Stimulated activated CD8-positive, alpha-beta memory T cell treated with anti-CD3 and anti-CD28 coated beads, Interleukin-4, amount 100 ng/mL, for 48 hours (primary cell): ENCODE results near the gene FUZ.

Experiments used
- DNase-seq: peaks from one replicate; pipeline ENCODE4 v3.0.0-alpha.2; 2020

The FUZ gene

DNA sequence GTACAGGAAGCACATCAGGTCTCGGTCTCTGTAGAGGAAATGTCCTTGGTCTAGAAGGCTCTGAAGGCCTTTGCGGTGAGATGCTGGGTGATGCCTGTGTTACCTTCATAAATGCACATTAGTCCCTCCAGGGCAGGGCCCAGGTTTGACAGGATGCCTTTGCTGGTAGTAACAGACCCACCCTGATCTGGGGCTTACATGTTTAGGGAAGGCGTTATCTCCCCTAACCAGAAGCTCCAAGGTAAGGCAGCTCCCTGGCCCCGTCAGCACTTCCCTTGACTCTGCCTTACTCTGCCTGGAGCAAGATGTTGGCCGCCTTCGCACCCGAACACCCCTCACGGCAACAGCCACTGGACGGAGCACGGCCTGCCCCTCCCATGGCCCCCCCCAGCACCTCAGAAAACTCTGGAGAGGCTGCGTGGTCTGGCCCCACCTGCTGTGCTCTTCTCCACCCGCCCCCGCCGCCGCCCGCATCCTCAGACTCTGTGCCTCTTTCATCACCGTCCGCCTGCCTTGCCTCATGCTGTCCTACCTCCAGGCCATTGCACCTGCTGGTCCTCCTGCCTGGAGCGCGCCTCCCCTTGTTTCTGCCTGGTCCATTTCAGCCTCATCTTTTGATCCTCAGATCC is 37.2 kb downstream of the FUZ start:
- no peak for DNase-seq

DNA sequence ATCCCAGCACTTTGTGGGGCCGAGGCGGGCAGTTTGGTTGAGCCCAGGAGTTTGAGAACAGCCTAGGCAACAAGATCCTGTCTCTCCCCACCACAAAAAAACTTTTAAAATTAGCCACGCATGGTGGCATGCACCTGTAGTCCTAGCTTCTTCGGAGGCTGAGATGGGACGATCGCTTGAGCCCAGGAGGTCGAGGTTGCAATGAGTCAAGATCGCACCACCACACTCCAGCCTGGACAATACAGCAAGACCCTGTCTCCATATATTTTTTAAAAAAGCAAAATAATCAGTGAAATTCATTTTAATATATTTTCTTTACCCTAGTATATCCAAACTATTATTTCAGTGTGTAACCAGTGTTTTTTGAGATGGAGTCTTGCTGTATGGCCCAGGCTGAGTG is 38.1 kb downstream of the FUZ start:
- DNase-seq: no peak

GRCh38 chr19:49773663-49774350 is 39.3 kb downstream of the FUZ start:
- no peak for DNase-seq

- DNase-seq: no peak
These were observed 40.2 kb downstream of the FUZ start for GRCh38 chr19:49772850-49773432.

DNA sequence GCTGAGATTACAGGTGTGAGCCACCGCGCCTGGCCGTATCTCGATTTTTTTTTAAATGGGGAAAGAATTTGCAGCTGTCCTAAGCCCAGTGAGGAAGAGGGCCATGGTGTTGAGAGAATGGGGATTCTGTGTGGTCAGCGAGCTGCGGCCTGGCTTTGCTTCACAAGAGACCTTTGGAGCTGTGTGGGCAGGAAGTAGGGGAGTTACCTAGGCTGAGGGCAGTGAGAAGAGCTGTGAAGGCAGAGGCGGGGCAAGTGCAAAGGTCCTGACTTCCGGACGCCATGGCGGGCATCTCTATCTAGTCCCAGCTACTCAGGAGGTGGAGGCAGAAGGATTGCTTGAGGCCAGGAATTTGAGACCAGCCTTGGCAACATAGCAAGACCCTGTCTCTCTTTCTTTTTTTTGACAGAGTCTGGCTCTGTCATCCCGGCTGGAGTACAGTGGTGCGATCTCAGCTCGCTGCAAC is 41.4 kb downstream of the FUZ start:
- DNase-seq: no peak

- DNase-seq: no peak
These were observed 42.6 kb downstream of the FUZ start for GRCh38 chr19:49770529-49770928.

GRCh38 chr19:49767967-49768581 is 45.0 kb downstream of the FUZ start:
- no peak for DNase-seq

DNA sequence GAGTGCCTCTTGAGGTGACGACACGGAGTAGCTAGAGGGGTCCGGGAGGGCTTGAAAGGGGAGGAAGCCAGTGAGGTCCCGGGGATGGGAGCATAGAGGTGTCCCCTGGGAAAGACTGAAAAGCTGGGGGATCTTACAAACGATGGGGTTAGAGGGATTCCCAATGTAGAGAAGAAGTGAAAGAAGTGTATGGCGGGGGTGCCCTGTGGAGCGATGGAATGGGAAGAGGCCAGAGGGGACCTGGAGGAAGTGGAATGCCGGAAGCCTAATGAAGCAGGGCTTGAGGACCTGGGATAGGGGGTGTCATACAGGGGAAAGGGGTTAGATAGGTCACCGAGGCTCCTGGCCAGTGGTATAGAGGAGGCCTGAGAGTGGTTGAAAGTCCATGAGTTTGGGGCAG is 45.7 kb downstream of the FUZ start:
- no peak for DNase-seq

- no peak for DNase-seq
These were observed 46.2 kb downstream of the FUZ start, which contains the start of gene AP2A1 for GRCh38 chr19:49766930-49767299. AP2A1 (plus strand) TSS chr19:49767001; CDS start chr19:49767134, 133 bp downstream.

- DNase-seq: peak; percentile 98
These were observed 46.8 kb downstream of the FUZ start for GRCh38 chr19:49766007-49766929.

GRCh38 chr19:49764341-49764740 is 48.8 kb downstream of the FUZ start:
- DNase-seq: no peak

DNA sequence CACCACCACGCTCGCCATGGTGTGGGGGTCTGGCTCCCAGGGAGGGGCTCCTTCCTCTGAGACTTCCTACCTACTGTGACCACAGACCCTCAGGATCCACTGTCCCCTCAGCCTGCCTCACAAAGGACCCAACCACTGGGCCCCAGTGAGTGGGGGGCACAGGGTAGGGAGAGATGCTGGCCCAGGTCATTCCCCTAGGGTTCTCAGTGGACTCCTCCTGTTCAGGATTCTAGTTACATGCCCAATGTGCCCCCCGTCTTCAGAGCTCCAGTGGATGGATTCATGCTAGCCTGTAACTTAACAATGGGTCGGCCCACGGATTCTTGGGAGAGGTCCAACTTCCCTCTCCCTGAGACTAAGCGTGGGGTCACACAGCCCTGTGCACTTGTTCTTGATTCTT is 49.9 kb downstream of the FUZ start, which contains the start of gene TSKS:
TSS of gene TSKS (minus strand) at position 77 of the 400 bp plus-strand sequence. CDS start at position 18, 59 bp downstream.
- no peak for DNase-seq

DNA sequence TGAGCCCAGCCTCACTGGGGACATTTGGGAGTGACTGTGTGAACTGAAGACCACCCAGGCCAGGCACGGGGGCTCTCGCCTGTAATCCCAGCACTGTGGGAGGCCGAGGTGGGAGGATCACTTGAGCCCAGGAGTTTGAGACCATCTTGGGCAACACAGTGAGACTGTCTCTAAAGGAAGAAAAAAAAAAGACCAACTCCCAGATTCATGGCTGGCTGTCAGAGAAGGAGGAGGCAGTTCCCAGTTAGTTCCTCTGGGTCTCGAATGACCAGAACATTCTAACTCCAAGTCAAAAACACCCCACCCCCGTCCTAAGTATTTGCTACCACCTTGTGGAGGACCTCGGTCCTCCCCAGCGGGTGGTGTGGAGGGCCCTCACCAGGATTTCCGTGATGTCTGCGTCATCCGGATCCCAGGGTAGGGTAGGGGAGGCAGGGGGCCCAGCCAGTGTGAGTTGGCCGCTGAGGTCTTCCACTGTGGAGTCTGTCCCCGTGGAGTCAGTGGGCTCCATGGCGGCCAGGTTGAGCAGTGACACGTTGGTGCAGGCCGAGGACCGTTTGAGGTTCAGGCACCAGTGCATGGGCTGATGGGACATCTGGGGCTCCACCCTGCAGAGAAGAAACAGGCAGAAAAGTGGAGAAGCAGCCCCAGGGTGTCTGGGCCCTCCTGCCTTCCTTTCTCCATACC is 51.3 kb downstream of the FUZ start:
- no peak for DNase-seq

GRCh38 chr19:49761249-49761624 is 51.9 kb downstream of the FUZ start:
- no peak for DNase-seq

- DNase-seq: no peak
These were observed 54.8 kb downstream of the FUZ start for GRCh38 chr19:49758292-49758691.
